HEK293T (cell line): ENCODE results near the gene RRAS2.

Experiments
- CTCF ChIA-PET: fragments of 350-600 bp; formaldehyde crosslinking; extraction: SDS; loops from one replicate; lab custom pipeline; 2021; ENCODE audit warnings: antibody characterized with exemption, inconsistent platforms; lab: Yijun Ruan, JAX
- POLR2A ChIA-PET: fragments of 350-600 bp; formaldehyde crosslinking; extraction: SDS; loops from one replicate; lab custom pipeline; 2020; ENCODE audit warnings: antibody characterized with exemption, inconsistent platforms; lab: Yijun Ruan, JAX
- DNase-seq: peaks from one replicate; pipeline ENCODE4 v3.0.0; 2012; ENCODE audit warnings: mixed read lengths; ENCODE audit errors: extremely low spot score
- ARNT ChIP-seq: fragments of 450-650 bp; IDR thresholded peaks from 2 replicates; pipeline ENCODE4 v1.6.1; 2017; ENCODE audit warnings: mild to moderate bottlenecking
- BHLHE40 ChIP-seq: fragments of 450-650 bp; IDR thresholded peaks from 2 replicates; pipeline ENCODE4 v1.6.1; 2016; ENCODE audit warnings: mild to moderate bottlenecking, moderate library complexity, borderline replicate concordance
- CTBP1 ChIP-seq: fragments of 450-650 bp; IDR thresholded peaks from 2 replicates; pipeline ENCODE4 v1.6.1; 2016; ENCODE audit warnings: borderline replicate concordance
- ELF4 ChIP-seq: fragments of 450-650 bp; IDR thresholded peaks from 2 replicates; pipeline ENCODE4 v1.6.1; 2017; ENCODE audit warnings: antibody characterized with exemption
- FOXA1 ChIP-seq: fragments of 450-650 bp; IDR thresholded peaks from 2 replicates; pipeline ENCODE4 v1.6.1; 2016; ENCODE audit warnings: mild to moderate bottlenecking
- FOXK2 ChIP-seq: fragments of 450-650 bp; IDR thresholded peaks from 2 replicates; pipeline ENCODE4 v1.6.1; 2016; ENCODE audit warnings: mild to moderate bottlenecking
- FOXM1 ChIP-seq: fragments of 450-650 bp; IDR thresholded peaks from 2 replicates; pipeline ENCODE4 v1.6.1; 2017; ENCODE audit warnings: mild to moderate bottlenecking, borderline replicate concordance
- HDGF ChIP-seq: fragments of 450-650 bp; IDR thresholded peaks from 2 replicates; pipeline ENCODE4 v1.6.1; 2017; ENCODE audit warnings: antibody characterized with exemption, borderline replicate concordance
- L3MBTL2 ChIP-seq: fragments of 450-650 bp; conservative IDR thresholded peaks from 2 replicates; pipeline ENCODE4 v1.6.1; 2016; ENCODE audit warnings: mild to moderate bottlenecking
- LEF1 ChIP-seq: fragments of 450-650 bp; IDR thresholded peaks from 2 replicates; pipeline ENCODE4 v1.6.1; 2017; ENCODE audit warnings: mild to moderate bottlenecking, borderline replicate concordance
- NFRKB ChIP-seq: fragments of 450-650 bp; IDR thresholded peaks from 2 replicates; pipeline ENCODE4 v1.6.1; 2016; ENCODE audit warnings: mild to moderate bottlenecking, moderate library complexity
- PKNOX1 ChIP-seq: fragments of 450-650 bp; IDR thresholded peaks from 2 replicates; pipeline ENCODE4 v1.6.1; 2016
- SP1 ChIP-seq: fragments of 450-650 bp; IDR thresholded peaks from 2 replicates; pipeline ENCODE4 v1.6.1; 2017
- SUZ12 ChIP-seq: fragments of 450-650 bp; IDR thresholded peaks from 2 replicates; pipeline ENCODE4 v1.6.1; 2016; ENCODE audit warnings: mild to moderate bottlenecking
- TARDBP ChIP-seq: fragments of 450-650 bp; IDR thresholded peaks from 2 replicates; pipeline ENCODE4 v1.6.1; 2016
- ZNF384 ChIP-seq: fragments of 450-650 bp; IDR thresholded peaks from 2 replicates; pipeline ENCODE4 v1.6.1; 2016

RRAS2 gene

GRCh38 chr11:14381968-14382367 lies 23.0 kb upstream of the RRAS2 start:
- TF ChIP-seq ZNF384 (no peak), FOXK2 (no peak), LEF1 (no peak), TARDBP (no peak), CTBP1 (no peak), PKNOX1 (no peak), FOXA1 (no peak), FOXM1 (no peak), ELF4 (no peak), L3MBTL2 (no peak), ARNT (no peak), SP1 (no peak), SUZ12 (no peak), BHLHE40 (no peak), HDGF (no peak), NFRKB (no peak)
- CTCF ChIA-PET, result no interaction called here
- POLR2A ChIA-PET, result no interaction called here
- no peak for DNase-seq

- TF ChIP-seq LEF1 (no peak), BHLHE40 (no peak), ARNT (no peak), HDGF (no peak), FOXM1 (no peak), SUZ12 (no peak), L3MBTL2 (peak; percentile 47; the same call in 1 of the 2 replicates), ELF4 (no peak)
- ChIA-PET CTCF (no interaction called here), POLR2A (no interaction called here)
- DNase-seq, result peak; percentile 27
These were observed 22.1 kb upstream of the RRAS2 start for GRCh38 chr11:14380947-14381561.

- no peak for DNase-seq
- ChIA-PET POLR2A (no interaction called here), CTCF (interaction anchor here (0.6 kb wide), 1 partner anchor 75 kb away, joined by 3 read pairs; no protein-coding TSS in a partner anchor)
- TF ChIP-seq SP1 (no peak), NFRKB (no peak), ZNF384 (no peak), LEF1 (no peak), FOXA1 (no peak), ELF4 (no peak), BHLHE40 (no peak), L3MBTL2 (no peak), PKNOX1 (no peak), ARNT (no peak), FOXK2 (no peak)
These were observed 21.3 kb upstream of the RRAS2 start for GRCh38 chr11:14380125-14380936.

- no peak for DNase-seq
- TF ChIP-seq FOXM1 (no peak), ZNF384 (no peak), LEF1 (no peak), TARDBP (no peak), ELF4 (no peak), HDGF (no peak), PKNOX1 (no peak), FOXA1 (no peak), SP1 (no peak), ARNT (no peak), L3MBTL2 (no peak), CTBP1 (no peak), NFRKB (no peak), FOXK2 (no peak), SUZ12 (no peak)
- ChIA-PET POLR2A (no interaction called here), CTCF (no interaction called here)
These were observed 19.2 kb upstream of the RRAS2 start for GRCh38 chr11:14378171-14378570.

GRCh38 chr11:14376920-14377319 lies 17.9 kb upstream of the RRAS2 start:
- POLR2A ChIA-PET, result no interaction called here
- TF ChIP-seq ELF4, result no peak
- no peak for TF ChIP-seq PKNOX1
- no peak for TF ChIP-seq FOXM1
- no peak for TF ChIP-seq L3MBTL2
- no peak for TF ChIP-seq SP1
- no peak for TF ChIP-seq FOXA1
- no peak for TF ChIP-seq BHLHE40
- no peak for TF ChIP-seq LEF1
- no peak for TF ChIP-seq SUZ12
- no peak for TF ChIP-seq HDGF
- TF ChIP-seq ARNT, result no peak
- no peak for TF ChIP-seq NFRKB
- CTCF ChIA-PET, result interaction anchor here (0.7 kb wide), 1 partner anchor 574 kb away, joined by 7 read pairs; no protein-coding TSS in a partner anchor
- no peak for DNase-seq
